Measurements from ENCODE around the gene HIGD1A.

DNA sequence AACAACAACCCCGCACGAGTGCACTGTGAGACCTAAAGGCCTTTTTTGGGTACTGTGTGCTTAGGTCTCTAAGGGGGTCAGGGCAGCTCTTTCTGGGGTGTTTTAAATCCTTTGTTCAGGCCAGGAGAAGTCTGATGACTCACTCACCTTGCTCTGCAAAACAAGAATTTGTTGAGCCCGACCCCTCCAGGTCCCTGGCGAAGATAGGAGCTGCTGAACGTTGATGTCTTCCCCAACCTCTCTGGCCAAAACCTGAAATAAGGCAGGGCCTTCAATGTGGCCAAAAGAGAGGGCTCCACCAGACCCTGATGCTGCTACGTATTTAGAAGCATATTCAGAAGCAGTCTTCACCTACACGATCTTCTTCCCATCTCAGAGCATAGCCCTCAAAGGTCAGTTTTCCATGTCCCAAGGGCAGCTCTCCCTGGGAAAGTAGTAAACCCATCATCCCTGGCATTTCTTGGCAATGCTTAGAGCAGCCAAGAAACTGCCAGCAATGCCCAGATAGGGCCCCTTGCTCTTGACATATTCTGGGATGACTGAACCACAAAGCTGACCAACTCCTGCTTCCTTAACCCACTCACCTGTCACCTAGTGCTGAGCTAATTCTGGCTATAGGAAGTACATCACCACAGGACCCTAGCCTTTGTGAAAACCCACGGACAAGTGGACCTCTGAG lies 58.4 kb downstream of the HIGD1A start:
- TF ChIP-seq GATA2 (IDR thresholded peaks at IDR 0.05; ENCODE audit: low read depth, low read length) (no peak), GATA3 (IDR thresholded peaks at IDR 0.05; ENCODE audit: low read depth, low read length) (no peak)

Data from SH-SY5Y (cell line).